GM12865 (cell line): ENCODE results near the gene ARVCF.

Experiments used
- DNase-seq: peaks from one replicate; pipeline ENCODE4 v3.0.0; 2010; ENCODE audit warnings: low read depth
- H3K4me3 ChIP-seq: 2 replicates; pipeline ENCODE4 v1.5.1; 2011; ENCODE audit warnings: mild to moderate bottlenecking, low read depth, low read length, control low read depth
- CTCF ChIP-seq: IDR thresholded peaks from 2 replicates; pipeline ENCODE4 v1.5.1; 2011; ENCODE audit warnings: low read length, control low read depth, low read depth, inconsistent platforms; ENCODE audit not compliant: insufficient read depth; ENCODE audit errors: missing control alignments

Gene ARVCF

GRCh38 chr22:19979712-19980493, 36.7 kb downstream of the ARVCF start:
- no peak overlapping the region for H3K4me3 ChIP-seq
- no peak for DNase-seq

GRCh38 chr22:19978748-19979147, 37.9 kb downstream of the ARVCF start:
- TF ChIP-seq CTCF = no peak
- DNase-seq = no peak
- H3K4me3 ChIP-seq = no peak overlapping the region

More at GRCh38 chr22:19979712-19980493, 36.7 kb downstream of the ARVCF start:
- TF ChIP-seq CTCF = no peak

- no peak overlapping the region for H3K4me3 ChIP-seq
- no peak for DNase-seq
- TF ChIP-seq CTCF = no peak
These were observed 39.1 kb downstream of the ARVCF start for GRCh38 chr22:19977296-19978243.

GRCh38 chr22:19976671-19977070, 40.0 kb downstream of the ARVCF start:
- no peak overlapping the region for H3K4me3 ChIP-seq
- no peak for DNase-seq
- no peak for TF ChIP-seq CTCF

- DNase-seq = no peak
- TF ChIP-seq CTCF = no peak
- H3K4me3 ChIP-seq = no peak overlapping the region
These were observed 41.0 kb downstream of the ARVCF start for GRCh38 chr22:19975707-19976035.

GRCh38 chr22:19974935-19975706, 41.5 kb downstream of the ARVCF start:
- no peak for DNase-seq
- no peak overlapping the region for H3K4me3 ChIP-seq

More at GRCh38 chr22:19974935-19975706, 41.5 kb downstream of the ARVCF start:
- TF ChIP-seq CTCF = no peak
